ENCODE results near the gene DCN.

DNA sequence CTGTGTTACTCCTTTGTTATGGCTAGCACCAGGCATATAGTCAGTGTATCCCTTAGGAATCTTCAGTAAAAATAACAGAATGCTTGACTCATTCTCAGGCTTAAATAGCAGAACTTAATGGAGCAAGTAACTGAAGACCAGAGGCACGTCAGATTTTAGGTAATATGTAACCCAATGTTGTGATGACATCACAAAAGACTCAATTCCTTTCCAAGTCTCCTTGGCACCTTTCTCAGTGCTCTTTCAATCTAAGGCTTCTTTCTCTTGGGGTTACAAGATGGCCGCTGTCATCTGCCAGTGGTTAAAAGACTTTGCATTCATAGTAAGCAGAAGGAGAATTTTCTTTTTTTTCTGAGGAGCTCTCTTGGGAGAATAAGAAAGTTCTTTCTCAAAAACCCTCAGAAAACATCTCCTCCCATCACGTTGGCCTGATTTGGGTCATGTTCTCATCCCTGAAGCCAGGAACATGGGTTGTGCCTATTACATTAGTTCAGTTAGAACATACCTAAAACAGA lies 33.4 kb upstream of the DCN start:
- TF ChIP-seq, protein P1, sequence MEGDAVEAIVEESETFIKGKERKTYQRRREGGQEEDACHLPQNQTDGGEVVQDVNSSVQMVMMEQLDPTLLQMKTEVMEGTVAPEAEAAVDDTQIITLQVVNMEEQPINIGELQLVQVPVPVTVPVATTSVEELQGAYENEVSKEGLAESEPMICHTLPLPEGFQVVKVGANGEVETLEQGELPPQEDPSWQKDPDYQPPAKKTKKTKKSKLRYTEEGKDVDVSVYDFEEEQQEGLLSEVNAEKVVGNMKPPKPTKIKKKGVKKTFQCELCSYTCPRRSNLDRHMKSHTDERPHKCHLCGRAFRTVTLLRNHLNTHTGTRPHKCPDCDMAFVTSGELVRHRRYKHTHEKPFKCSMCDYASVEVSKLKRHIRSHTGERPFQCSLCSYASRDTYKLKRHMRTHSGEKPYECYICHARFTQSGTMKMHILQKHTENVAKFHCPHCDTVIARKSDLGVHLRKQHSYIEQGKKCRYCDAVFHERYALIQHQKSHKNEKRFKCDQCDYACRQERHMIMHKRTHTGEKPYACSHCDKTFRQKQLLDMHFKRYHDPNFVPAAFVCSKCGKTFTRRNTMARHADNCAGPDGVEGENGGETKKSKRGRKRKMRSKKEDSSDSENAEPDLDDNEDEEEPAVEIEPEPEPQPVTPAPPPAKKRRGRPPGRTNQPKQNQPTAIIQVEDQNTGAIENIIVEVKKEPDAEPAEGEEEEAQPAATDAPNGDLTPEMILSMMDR (IDR thresholded peaks at IDR 0.05; ENCODE audit: insufficient read depth, low read depth, low read length) = no peak
- no peak for TF ChIP-seq EZH2 (IDR thresholded peaks at IDR 0.05; ENCODE audit: insufficient read depth, low read length)

Data from astrocyte (in vitro differentiated cells and primary cell).